Measurements from ENCODE around the gene ZNF414.

ZNF414 gene

GRCh38 chr19:8544168-8544567 lies 30.2 kb upstream of the ZNF414 start:
- no peaks in the 10 kb centered on the region for H3K27me3 ChIP-seq (ENCODE audit: control insufficient read depth in 1 of 2, insufficient read depth in 1 of 2, low read length in 2 of 2)
- H4K91ac ChIP-seq (ENCODE audit: low read length): no peak overlapping the region
- H2AK5ac ChIP-seq (ENCODE audit: low read length, severe bottlenecking): no peak overlapping the region
- 95% methylated on average over 20 of the region's 20 CpGs for WGBS
- H2BK15ac ChIP-seq (ENCODE audit: low read depth, poor library complexity, severe bottlenecking): no peak overlapping the region
- H3K36me3 ChIP-seq (ENCODE audit: control insufficient read depth in 1 of 2, insufficient read depth in 2 of 2, low read depth in 1 of 2, low read length in 2 of 2): peaks cover 10 to 24% of the 10 kb centered on the region in 2 experiments
- no peaks in the 10 kb centered on the region for H3K4me1 ChIP-seq (ENCODE audit: control insufficient read depth, insufficient read depth, low read depth, low read length)
- no peak overlapping the region for H3K9ac ChIP-seq (ENCODE audit: low read length)
- H3K18ac ChIP-seq (ENCODE audit: low read depth in 1 of 2, low read length in 2 of 2): no peak overlapping the region
- no peak overlapping the region for H3K4ac ChIP-seq (ENCODE audit: low read depth in 1 of 2, low read length in 2 of 2)
- H4K8ac ChIP-seq (ENCODE audit: low read length): no peak overlapping the region
- no peak overlapping the region for H2BK120ac ChIP-seq (ENCODE audit: low read depth, low read length)
- H3K79me1 ChIP-seq (replicated peaks; ENCODE audit: low read length, poor library complexity, severe bottlenecking): no peaks in the 10 kb centered on the region
- H3K4me3 ChIP-seq (ENCODE audit: insufficient read depth in 1 of 2, low read depth in 1 of 2, low read length in 2 of 2): no peak overlapping the region
- H3K4me2 ChIP-seq (ENCODE audit: low read length, poor library complexity, severe bottlenecking): no peak overlapping the region
- H3K23ac ChIP-seq (ENCODE audit: low read length in 2 of 2): no peak overlapping the region
- DNase-seq: no peak
- no peak overlapping the region for H2AFZ ChIP-seq (ENCODE audit: low read depth, low read length)
- no peak overlapping the region for H2BK12ac ChIP-seq (ENCODE audit: low read length in 2 of 2)
- H2BK5ac ChIP-seq (ENCODE audit: low read depth, low read length, poor library complexity, severe bottlenecking): no peak overlapping the region
- H3K27ac ChIP-seq (ENCODE audit: low read length, poor library complexity, severe bottlenecking): no peak overlapping the region
- H3K9me3 ChIP-seq (ENCODE audit: control insufficient read depth, low read length): no peaks in the 10 kb centered on the region
- no peak overlapping the region for H3K14ac ChIP-seq (ENCODE audit: low read length in 2 of 2)

- no peak overlapping the region for H3K4ac ChIP-seq (ENCODE audit: low read depth in 1 of 2, low read length in 2 of 2)
- peaks cover 1% of the 10 kb centered on the region for H3K4me1 ChIP-seq (ENCODE audit: control insufficient read depth, insufficient read depth, low read depth, low read length)
- H2BK120ac ChIP-seq (ENCODE audit: low read depth, low read length): no peak overlapping the region
- H2BK5ac ChIP-seq (ENCODE audit: low read depth, low read length, poor library complexity, severe bottlenecking): no peak overlapping the region
- H3K36me3 ChIP-seq (ENCODE audit: control insufficient read depth in 1 of 2, insufficient read depth in 2 of 2, low read depth in 1 of 2, low read length in 2 of 2): peaks cover 3 to 13% of the 10 kb centered on the region in 2 experiments
- no peak for DNase-seq
- H3K4me3 ChIP-seq (ENCODE audit: insufficient read depth in 1 of 2, low read depth in 1 of 2, low read length in 2 of 2): no peak overlapping the region
- no peak overlapping the region for H3K4me2 ChIP-seq (ENCODE audit: low read length, poor library complexity, severe bottlenecking)
- H3K9me3 ChIP-seq (ENCODE audit: control insufficient read depth, low read length): no peaks in the 10 kb centered on the region
- no peak overlapping the region for H3K23ac ChIP-seq (ENCODE audit: low read length in 2 of 2)
- no peak overlapping the region for H2BK15ac ChIP-seq (ENCODE audit: low read depth, poor library complexity, severe bottlenecking)
- WGBS: 93% methylated on average over 12 of the region's 12 CpGs
- no peak overlapping the region for H3K9ac ChIP-seq (ENCODE audit: low read length)
- H3K14ac ChIP-seq (ENCODE audit: low read length in 2 of 2): no peak overlapping the region
- H2AK5ac ChIP-seq (ENCODE audit: low read length, severe bottlenecking): no peak overlapping the region
- H4K91ac ChIP-seq (ENCODE audit: low read length): no peak overlapping the region
- H3K27me3 ChIP-seq (ENCODE audit: control insufficient read depth in 1 of 2, insufficient read depth in 1 of 2, low read length in 2 of 2): no peaks in the 10 kb centered on the region
- no peak overlapping the region for H3K27ac ChIP-seq (ENCODE audit: low read length, poor library complexity, severe bottlenecking)
- H3K79me1 ChIP-seq (replicated peaks; ENCODE audit: low read length, poor library complexity, severe bottlenecking): no peaks in the 10 kb centered on the region
- no peak overlapping the region for H4K8ac ChIP-seq (ENCODE audit: low read length)
- H2BK12ac ChIP-seq (ENCODE audit: low read length in 2 of 2): no peak overlapping the region
- H2AFZ ChIP-seq (ENCODE audit: low read depth, low read length): no peak overlapping the region
- H3K18ac ChIP-seq (ENCODE audit: low read depth in 1 of 2, low read length in 2 of 2): no peak overlapping the region
Measured at GRCh38 chr19:8539621-8540149, 25.7 kb upstream of the ZNF414 start.

GRCh38 chr19:8537099-8537498 lies 23.1 kb upstream of the ZNF414 start:
- no peak overlapping the region for H2AFZ ChIP-seq (ENCODE audit: low read depth, low read length)
- no peak overlapping the region for H2AK5ac ChIP-seq (ENCODE audit: low read length, severe bottlenecking)
- no peak overlapping the region for H3K18ac ChIP-seq (ENCODE audit: low read depth in 1 of 2, low read length in 2 of 2)
- no peaks in the 10 kb centered on the region for H3K27me3 ChIP-seq (ENCODE audit: control insufficient read depth in 1 of 2, insufficient read depth in 1 of 2, low read length in 2 of 2)
- H3K4me2 ChIP-seq (ENCODE audit: low read length, poor library complexity, severe bottlenecking): no peak overlapping the region
- no peak overlapping the region for H3K23ac ChIP-seq (ENCODE audit: low read length in 2 of 2)
- WGBS: 100% methylated on average over 1 of the region's 3 CpGs
- no peak overlapping the region for H4K91ac ChIP-seq (ENCODE audit: low read length)
- H3K36me3 ChIP-seq (ENCODE audit: control insufficient read depth in 1 of 2, insufficient read depth in 2 of 2, low read depth in 1 of 2, low read length in 2 of 2): peaks cover 3 to 8% of the 10 kb centered on the region in 2 experiments
- no peak overlapping the region for H3K4me3 ChIP-seq (ENCODE audit: insufficient read depth in 1 of 2, low read depth in 1 of 2, low read length in 2 of 2)
- H2BK120ac ChIP-seq (ENCODE audit: low read depth, low read length): no peak overlapping the region
- no peak for DNase-seq
- no peak overlapping the region for H2BK12ac ChIP-seq (ENCODE audit: low read length in 2 of 2)
- no peaks in the 10 kb centered on the region for H3K79me1 ChIP-seq (replicated peaks; ENCODE audit: low read length, poor library complexity, severe bottlenecking)
- no peaks in the 10 kb centered on the region for H3K9me3 ChIP-seq (ENCODE audit: control insufficient read depth, low read length)
- H3K4me1 ChIP-seq (ENCODE audit: control insufficient read depth, insufficient read depth, low read depth, low read length): peaks cover 1% of the 10 kb centered on the region
- H3K14ac ChIP-seq (ENCODE audit: low read length in 2 of 2): no peak overlapping the region
- peak overlapping the region; percentile 14 for H4K8ac ChIP-seq (ENCODE audit: low read length)
- no peak overlapping the region for H2BK5ac ChIP-seq (ENCODE audit: low read depth, low read length, poor library complexity, severe bottlenecking)
- H3K9ac ChIP-seq (ENCODE audit: low read length): no peak overlapping the region
- no peak overlapping the region for H3K4ac ChIP-seq (ENCODE audit: low read depth in 1 of 2, low read length in 2 of 2)
- H3K27ac ChIP-seq (ENCODE audit: low read length, poor library complexity, severe bottlenecking): no peak overlapping the region
- no peak overlapping the region for H2BK15ac ChIP-seq (ENCODE audit: low read depth, poor library complexity, severe bottlenecking)

- H3K18ac ChIP-seq (ENCODE audit: low read depth in 1 of 2, low read length in 2 of 2): no peak overlapping the region
- no peak overlapping the region for H4K91ac ChIP-seq (ENCODE audit: low read length)
- no peak overlapping the region for H3K14ac ChIP-seq (ENCODE audit: low read length in 2 of 2)
- H3K23ac ChIP-seq (ENCODE audit: low read length in 2 of 2): no peak overlapping the region
- no peak for DNase-seq
- peaks cover 1% of the 10 kb centered on the region for H3K4me1 ChIP-seq (ENCODE audit: control insufficient read depth, insufficient read depth, low read depth, low read length)
- H3K79me1 ChIP-seq (replicated peaks; ENCODE audit: low read length, poor library complexity, severe bottlenecking): no peaks in the 10 kb centered on the region
- H2BK15ac ChIP-seq (ENCODE audit: low read depth, poor library complexity, severe bottlenecking): no peak overlapping the region
- H2AFZ ChIP-seq (ENCODE audit: low read depth, low read length): no peak overlapping the region
- WGBS: 89% methylated on average over 19 of the region's 22 CpGs
- H3K27me3 ChIP-seq (ENCODE audit: control insufficient read depth in 1 of 2, insufficient read depth in 1 of 2, low read length in 2 of 2): no peaks in the 10 kb centered on the region
- no peak overlapping the region for H3K4me2 ChIP-seq (ENCODE audit: low read length, poor library complexity, severe bottlenecking)
- no peak overlapping the region for H3K9ac ChIP-seq (ENCODE audit: low read length)
- no peak overlapping the region for H2BK12ac ChIP-seq (ENCODE audit: low read length in 2 of 2)
- no peak overlapping the region for H3K27ac ChIP-seq (ENCODE audit: low read length, poor library complexity, severe bottlenecking)
- H3K36me3 ChIP-seq (ENCODE audit: control insufficient read depth in 1 of 2, insufficient read depth in 2 of 2, low read depth in 1 of 2, low read length in 2 of 2): peaks cover 0 to 3% of the 10 kb centered on the region in 2 experiments
- H3K9me3 ChIP-seq (ENCODE audit: control insufficient read depth, low read length): no peaks in the 10 kb centered on the region
- H3K4ac ChIP-seq (ENCODE audit: low read depth in 1 of 2, low read length in 2 of 2): no peak overlapping the region
- H4K8ac ChIP-seq (ENCODE audit: low read length): peak overlapping the region; percentile 49
- no peak overlapping the region for H2BK5ac ChIP-seq (ENCODE audit: low read depth, low read length, poor library complexity, severe bottlenecking)
- H3K4me3 ChIP-seq (ENCODE audit: insufficient read depth in 1 of 2, low read depth in 1 of 2, low read length in 2 of 2): no peak overlapping the region
- H2BK120ac ChIP-seq (ENCODE audit: low read depth, low read length): no peak overlapping the region
- no peak overlapping the region for H2AK5ac ChIP-seq (ENCODE audit: low read length, severe bottlenecking)
Measured at GRCh38 chr19:8536282-8536681, 22.3 kb upstream of the ZNF414 start.

All from mesenchymal stem cell (in vitro differentiated cells and primary cell).